HCT116 (cell line): ENCODE results near the gene APAF1. TPM values are rescaled to one million over a fixed set of nuclear protein-coding genes. Genes with fewer than 3 reads are reported as not detected.
A peak's percentile ranks its signal among the peaks of the same experiment; 100 is the strongest.

ENCODE experiments used
- ATAC-seq: fragments of 200-7000 bp; cut with Tn5 transposase; 2 replicates; pipeline ENCODE4 v1.9.1; 2020; ENCODE audit warnings: mild to moderate bottlenecking, moderate library complexity
- BruUV-seq: library from RNA; stranded (reverse); fragments of 400-500 nt; replicated peaks from 2 replicates; lab custom pipeline; 2021; lab: Mats Ljungman, UMichigan
- CTCF ChIA-PET: fragments of 300-600 bp; sonication (Branson Sonifier 250); formaldehyde crosslinking; loops from one replicate; lab custom pipeline; 2021; ENCODE audit warnings: antibody characterized with exemption; lab: Charles Lee
- POLR2A ChIA-PET: fragments of 300-600, 350-600 bp; sonication (Branson Sonifier 250); formaldehyde crosslinking; loops from one replicate; lab custom pipeline; 2021; ENCODE audit warnings: antibody characterized with exemption; lab: Charles Lee
- RAD21 ChIA-PET, 2 experiments: fragments of 300-600 bp; sonication (Branson Sonifier 250); formaldehyde crosslinking; loops; one replicate each; lab custom pipeline; 2023; ENCODE audit warnings: low total read pairs in 2 of 2; ENCODE audit not compliant: uncharacterized antibody in 2 of 2, unreplicated experiment in 2 of 2, low non-redundant PET in 1 of 2; lab: Charles Lee
- DNase-seq: peaks from one replicate; pipeline ENCODE4 v3.0.0-alpha.2; 2010; ENCODE audit warnings: low read depth, low spot score
- H2AFZ ChIP-seq: fragments of 200-600 bp; shearing (Covaris generic), sonication (generic); 2 replicates; pipeline ENCODE4 v1.6.1; 2017; ENCODE audit warnings: low read depth, mixed run types, mixed read lengths, antibody characterized with exemption, low read length; ENCODE audit not compliant: poor library complexity, severe bottlenecking
- H3K27ac ChIP-seq: 2 replicates; pipeline ENCODE4 v1.5.1; 2012; ENCODE audit warnings: low read depth, low read length
- H3K27me3 ChIP-seq: fragments of 200-600 bp; sonication (generic); 2 replicates; pipeline ENCODE4 v1.6.1; 2016; ENCODE audit warnings: mixed run types, low read length, mixed read lengths; ENCODE audit not compliant: insufficient read depth
- H3K36me3 ChIP-seq, 2 experiments: fragments of 200-500 bp in 1 of 2; fragments of 200-600 bp in 1 of 2; sonication (Bioruptor generic) in 1 of 2; sonication (generic) in 1 of 2; 2 replicates each; pipeline versions ENCODE4 v1.5.1 to v1.6.1; 2014 to 2016; ENCODE audit warnings: low read length in 2 of 2, inconsistent platforms in 1 of 2, mixed read lengths in 1 of 2, mixed run types in 1 of 2; ENCODE audit not compliant: insufficient read depth in 2 of 2, control insufficient read depth in 1 of 2
- H3K4me1 ChIP-seq, 2 experiments: fragments of 200-600 bp in 1 of 2; sonication (generic) in 1 of 2; 2 replicates each; pipeline versions ENCODE4 v1.5.1 to v1.6.1; 2012 to 2017; ENCODE audit warnings: low read length in 2 of 2, inconsistent platforms in 1 of 2, mild to moderate bottlenecking in 1 of 2, mixed read lengths in 1 of 2, mixed run types in 1 of 2, moderate library complexity in 1 of 2; ENCODE audit not compliant: insufficient read depth in 2 of 2, control insufficient read depth in 1 of 2
- H3K4me2 ChIP-seq: fragments of 200-600 bp; sonication (generic); 2 replicates; pipeline ENCODE4 v1.6.1; 2017; ENCODE audit warnings: mixed run types, low read length, mixed read lengths
- H3K4me3 ChIP-seq, 2 experiments: fragments of 200-600 bp in 1 of 2; sonication (generic) in 1 of 2; replicated peaks in 1 of 2; 2 replicates each; pipeline ENCODE4 v1.5.1; 2011 to 2016; ENCODE audit warnings: low read length in 2 of 2, control low read depth in 1 of 2, low read depth in 1 of 2, mild to moderate bottlenecking in 1 of 2, mixed read lengths in 1 of 2, mixed run types in 1 of 2
- H3K79me2 ChIP-seq: fragments of 200-600 bp; sonication (generic); 2 replicates; pipeline ENCODE4 v1.6.1; 2017; ENCODE audit warnings: mild to moderate bottlenecking, mixed run types, low read length, moderate library complexity, mixed read lengths; ENCODE audit not compliant: insufficient read depth
- H3K9ac ChIP-seq: fragments of 200-600 bp; sonication (generic); 2 replicates; pipeline ENCODE4 v1.6.1; 2016; ENCODE audit warnings: low read length, mixed read lengths
- H3K9me2 ChIP-seq: fragments of 200-600 bp; sonication (generic), shearing (Covaris generic); 2 replicates; pipeline ENCODE4 v1.6.1; 2017; ENCODE audit warnings: mixed run types, mild to moderate bottlenecking, moderate library complexity; ENCODE audit not compliant: insufficient read depth
- H3K9me3 ChIP-seq, 2 experiments: fragments of 200-500 bp in 1 of 2; fragments of 200-600 bp in 1 of 2; sonication (Bioruptor generic) in 1 of 2; sonication (generic) in 1 of 2; 2 replicates each; pipeline ENCODE4 v1.6.1; 2014 to 2017; ENCODE audit warnings: low read length in 2 of 2, mixed read lengths in 2 of 2, inconsistent platforms in 1 of 2, low read depth in 1 of 2, mild to moderate bottlenecking in 1 of 2, mixed run types in 1 of 2, moderate library complexity in 1 of 2; ENCODE audit not compliant: control insufficient read depth in 1 of 2, insufficient read depth in 1 of 2
- H4K20me1 ChIP-seq: fragments of 200-600 bp; sonication (generic), shearing (Covaris generic); 2 replicates; pipeline ENCODE4 v1.6.1; 2017; ENCODE audit warnings: mixed run types, mild to moderate bottlenecking, moderate library complexity; ENCODE audit not compliant: insufficient read depth
- ATF3 ChIP-seq: IDR thresholded peaks from 2 replicates; pipeline ENCODE4 v1.6.1; 2012
- CBX3 ChIP-seq: IDR thresholded peaks from 2 replicates; pipeline ENCODE4 v1.6.1; 2012; ENCODE audit warnings: low read depth
- CTCF ChIP-seq, 3 experiments: fragments of 200-600 bp in 1 of 3; sonication (generic) in 1 of 3; IDR thresholded peaks in 2 of 3; conservative IDR thresholded peaks in 1 of 3; 2 replicates each; pipeline ENCODE4 v1.5.1; 2012 to 2017; ENCODE audit warnings: low read depth in 2 of 3, low read length in 2 of 3, antibody characterized with exemption in 1 of 3, borderline replicate concordance in 1 of 3, control low read depth in 1 of 3, mild to moderate bottlenecking in 1 of 3, mixed read lengths in 1 of 3, mixed run types in 1 of 3, moderate library complexity in 1 of 3; ENCODE audit not compliant: insufficient read depth in 1 of 3
- EGR1 ChIP-seq: IDR thresholded peaks from 2 replicates; pipeline ENCODE4 v1.6.1; 2012; ENCODE audit warnings: low read depth
- ELF1 ChIP-seq: IDR thresholded peaks from 2 replicates; pipeline ENCODE4 v1.6.1; 2012; ENCODE audit warnings: low read depth, borderline replicate concordance
- EZH2phosphoT487 ChIP-seq: fragments of 200-600 bp; IDR thresholded peaks from 2 replicates; pipeline ENCODE4 v1.6.1; 2018; ENCODE audit warnings: antibody characterized with exemption, borderline replicate concordance
- FOSL1 ChIP-seq: IDR thresholded peaks from 2 replicates; pipeline ENCODE4 v1.6.1; 2012; ENCODE audit warnings: low read depth
- JUND ChIP-seq: IDR thresholded peaks from 2 replicates; pipeline ENCODE4 v1.6.1; 2012
- MAX ChIP-seq: IDR thresholded peaks from 2 replicates; pipeline ENCODE4 v1.6.1; 2012
- POLR2A ChIP-seq: IDR thresholded peaks from 2 replicates; pipeline ENCODE4 v1.7.0; 2011; ENCODE audit warnings: borderline replicate concordance; ENCODE audit not compliant: insufficient read depth, insufficient read length; ENCODE audit errors: extremely low read depth
- RAD21 ChIP-seq: IDR thresholded peaks from 2 replicates; pipeline ENCODE4 v1.6.1; 2012; ENCODE audit warnings: low read depth, mild to moderate bottlenecking
- SIN3A ChIP-seq: IDR thresholded peaks from 2 replicates; pipeline ENCODE4 v1.6.1; 2012; ENCODE audit warnings: low read depth
- SRF ChIP-seq: IDR thresholded peaks from 2 replicates; pipeline ENCODE4 v1.6.1; 2012; ENCODE audit warnings: low read depth
- TCF7L2 ChIP-seq: IDR thresholded peaks from 2 replicates; pipeline ENCODE4 v1.7.0; 2011; ENCODE audit warnings: borderline replicate concordance, inconsistent platforms; ENCODE audit not compliant: insufficient read depth, insufficient read length; ENCODE audit errors: extremely low read depth
- YY1 ChIP-seq: IDR thresholded peaks from 2 replicates; pipeline ENCODE4 v1.6.1; 2011; ENCODE audit warnings: low read length, low read depth, moderate library complexity, mild to moderate bottlenecking; ENCODE audit not compliant: insufficient replicate concordance; ENCODE audit errors: extremely low read depth
- ZFX ChIP-seq: fragments of 450-650 bp; IDR thresholded peaks from 2 replicates; pipeline ENCODE4 v1.6.1; 2017
- intact Hi-C: fragments of 100-400 bp; cut with micrococcal nuclease; formaldehyde crosslinking; loops from 2 replicates; pipeline ENCODE4 v1.10.0; 2022
- total RNA-seq: library from RNA; stranded (reverse); gene quantifications from one replicate; pipeline ENCODE4 v1.2.1, GENCODE V29; 2021; ENCODE audit not compliant: unreplicated experiment

The APAF1 gene
- total RNA-seq, 1 experiment from 2014 or later: 13.9 TPM

- Histone ChIP-seq H3K9ac (no peak overlapping the region), H3K9me2 (no peaks in the 10 kb centered on the region), H3K36me3 (no peaks in the 10 kb centered on the region), H3K4me2 (no peak overlapping the region), H2AFZ (peak overlapping the region; percentile 91), H3K79me2 (no peaks in the 10 kb centered on the region), H3K4me1 (no peaks in the 10 kb centered on the region), H3K27ac (no peak overlapping the region), H3K4me3 (no peak overlapping the region), H3K9me3 (no peaks in the 10 kb centered on the region), H4K20me1 (no peaks in the 10 kb centered on the region)
- intact Hi-C loops: loop anchor here (2.0 kb wide), 1 partner anchor 45 kb away; no protein-coding TSS in a partner anchor
- ChIA-PET CTCF (interaction anchor here (0.7 to 1.5 kb wide), 4 partner anchors 8 to 32 kb away, joined by 3 to 6 read pairs (median 4); no protein-coding TSS in a partner anchor), RAD21 (no interaction called here), POLR2A (no interaction called here)
- peak; percentile 97 for ATAC-seq
- BruUV-seq: no TSS peak
- peak; percentile 21 for DNase-seq
- TF ChIP-seq CTCF (IDR thresholded peaks at IDR 0.05 in 2 of 3, conservative IDR thresholded peaks at IDR 0.05 in 1 of 3; ENCODE audit: borderline replicate concordance in 1 of 3, insufficient read depth in 1 of 3, low read depth in 2 of 3, low read length in 2 of 3) (peak; percentile 45 to 94 (median 91); a peak in 5 of 6 replicates), RAD21 (peak; percentile 46; the same call in 1 of the 2 replicates), SRF (no peak)
- TF ChIP-seq, all 23 proteins: peak for 2
- peaks cover 28% of the 10 kb centered on the region; the same call in 1 of the 2 replicates for H3K27me3 ChIP-seq
Measured at GRCh38 chr12:98743362-98743953, 98.4 kb downstream of the APAF1 start.

- no TSS peak for BruUV-seq
- Histone ChIP-seq H3K4me1 (no peaks in the 10 kb centered on the region), H3K27me3 (peaks cover 28% of the 10 kb centered on the region; the same call in 1 of the 2 replicates), H2AFZ (no peak overlapping the region), H3K9me3 (no peaks in the 10 kb centered on the region), H3K4me3 (no peak overlapping the region), H3K4me2 (no peak overlapping the region), H3K9me2 (no peaks in the 10 kb centered on the region), H3K36me3 (no peaks in the 10 kb centered on the region), H3K79me2 (no peaks in the 10 kb centered on the region), H4K20me1 (no peaks in the 10 kb centered on the region), H3K9ac (no peak overlapping the region), H3K27ac (no peak overlapping the region)
- CTCF ChIA-PET: no interaction called here
- POLR2A ChIA-PET: no interaction called here
- intact Hi-C loops: no loop called here
- no peak for ATAC-seq
- RAD21 ChIA-PET: no interaction called here
- no peak for DNase-seq
- TF ChIP-seq FOSL1: no peak
- no peak for TF ChIP-seq SRF
- TF ChIP-seq RAD21: no peak
- TF ChIP-seq ELF1: no peak
- TF ChIP-seq MAX: no peak
- no peak for TF ChIP-seq CBX3
- TF ChIP-seq EZH2phosphoT487: no peak
- no peak for TF ChIP-seq SIN3A
- TF ChIP-seq JUND: no peak
- no peak for TF ChIP-seq ZFX
- TF ChIP-seq ATF3: no peak
- no peak for TF ChIP-seq YY1
- TF ChIP-seq EGR1: no peak
- TF ChIP-seq TCF7L2: no peak
- no peak for TF ChIP-seq POLR2A
Measured at GRCh38 chr12:98744680-98745079, 99.6 kb downstream of the APAF1 start.
